Testis (tissue), 3 donors: Measurements from ENCODE around the gene CMTM4. TPM values are rescaled to one million over a fixed set of nuclear protein-coding genes. Genes with fewer than 3 reads are reported as not detected.

Experiments used
- DNase-seq: peaks from one replicate; pipeline ENCODE4 v3.0.0-alpha.2; 2019
- H3K27ac ChIP-seq, 2 donors: fragments of 200-600 bp; sonication (generic); one replicate each; pipeline ENCODE4 v1.5.1; 2019
- H3K27me3 ChIP-seq: fragments of 200-600 bp; sonication (generic); one replicate; pipeline ENCODE4 v1.5.1; 2019
- H3K36me3 ChIP-seq: fragments of 200-600 bp; sonication (generic); one replicate; pipeline ENCODE4 v1.5.1; 2017; ENCODE audit warnings: low read depth; ENCODE audit errors: missing control alignments
- H3K4me1 ChIP-seq: fragments of 200-600 bp; sonication (generic); one replicate; pipeline ENCODE4 v1.5.1; 2019
- H3K4me3 ChIP-seq, 2 donors: fragments of 200-600 bp; sonication (generic); one replicate each; pipeline ENCODE4 v1.5.1; 2017 to 2019
- H3K9me3 ChIP-seq: fragments of 200-600 bp; sonication (generic); one replicate; pipeline ENCODE4 v1.5.1; 2017
- CTCF ChIP-seq, 3 experiments: fragments of 450-650 bp in 2 of 3; fragments of 200-600 bp in 1 of 3; sonication (generic) in 1 of 3; IDR thresholded peaks; one replicate each; pipeline ENCODE4 v1.5.1; 2016 to 2019; ENCODE audit warnings: antibody characterized with exemption in 3 of 3, mild to moderate bottlenecking in 2 of 3, moderate library complexity in 1 of 3
- POLR2A ChIP-seq: fragments of 450-650 bp; IDR thresholded peaks from one replicate; pipeline ENCODE4 v1.6.1; 2017; ENCODE audit warnings: antibody characterized with exemption, mild to moderate bottlenecking, moderate library complexity
- WGBS, 2 donors: methylation state at CpG; one replicate each; pipeline ENCODE4 v1.1.5; 2018; 5-methylcytosine and 5-hydroxymethylcytosine counted together
- intact Hi-C: fragments of 100-400 bp; cut with DNase I; formaldehyde crosslinking; loops from one replicate; pipeline ENCODE4 v1.15.1; 2023; ENCODE audit warnings: low total_unique reads
- polyA plus RNA-seq: library from polyadenylated mRNA; stranded (reverse); fragments of 350-450 nt; fragmentation: Illumina TruSeq; extraction: RNeasy Lipid Tissue Mini Kit (QIAGEN cat#74804); gene quantifications from one replicate; pipeline ENCODE4 v1.2.3, GENCODE V29; 2014; ENCODE audit warnings: low read depth, low replicate concordance; ENCODE audit not compliant: insufficient read depth
- total RNA-seq, 2 donors: library from RNA; depleted of rRNA; stranded (reverse); fragments of >200 nt; gene quantifications; one replicate each; pipeline ENCODE4 v1.2.3, GENCODE V29; 2016

Gene CMTM4
- total and polyA plus RNA-seq, 3 donors from 2014 or later, result 22.2 to 59.2 (median 50.9) TPM

- TF ChIP-seq POLR2A (no peak), CTCF (IDR thresholded peaks at IDR 0.05) (peak; percentile 51 to 69 (median 67))
- Histone ChIP-seq H3K36me3 (no peaks in the 10 kb centered on the region), H3K27ac (no peak overlapping the region), H3K27me3 (no peaks in the 10 kb centered on the region), H3K9me3 (no peaks in the 10 kb centered on the region), H3K4me1 (peaks cover 4% of the 10 kb centered on the region), H3K4me3 (no peak overlapping the region)
- intact Hi-C loops, result loop anchor here (10.0 kb wide), 1 partner anchor 137 kb away; no protein-coding TSS in a partner anchor
- DNase-seq, result peak; percentile 71
- 36 to 37% methylated on average over 3 of the region's 3 CpGs for WGBS, 2 donors
Measured at GRCh38 chr16:66728117-66728787, 31.7 kb upstream of the CMTM4 start.

GRCh38 chr16:66720766-66721165 lies 24.2 kb upstream of the CMTM4 start:
- H3K4me3 ChIP-seq, result no peak overlapping the region
- H3K27me3 ChIP-seq, result no peaks in the 10 kb centered on the region
- intact Hi-C loops, result loop anchor here (10.0 kb wide), 1 partner anchor 144 kb away; no protein-coding TSS in a partner anchor
- H3K27ac ChIP-seq, result no peak overlapping the region
- DNase-seq, result no peak
- TF ChIP-seq POLR2A (no peak), CTCF (IDR thresholded peaks at IDR 0.05) (no peak)
- no peaks in the 10 kb centered on the region for H3K9me3 ChIP-seq
- WGBS, 2 donors, result 74 to 89% methylated on average over 3 of the region's 3 CpGs
- no peaks in the 10 kb centered on the region for H3K36me3 ChIP-seq
- no peaks in the 10 kb centered on the region for H3K4me1 ChIP-seq

GRCh38 chr16:66719246-66719645 lies 22.7 kb upstream of the CMTM4 start:
- intact Hi-C loops, result no loop called here
- no peaks in the 10 kb centered on the region for H3K9me3 ChIP-seq
- TF ChIP-seq CTCF (IDR thresholded peaks at IDR 0.05) (no peak), POLR2A (no peak)
- no peak overlapping the region for H3K27ac ChIP-seq
- 91 to 94% methylated on average over 4 of the region's 4 CpGs for WGBS, 2 donors
- H3K36me3 ChIP-seq, result no peaks in the 10 kb centered on the region
- DNase-seq, result no peak
- H3K4me1 ChIP-seq, result no peaks in the 10 kb centered on the region
- no peaks in the 10 kb centered on the region for H3K27me3 ChIP-seq
- no peak overlapping the region for H3K4me3 ChIP-seq

- H3K27me3 ChIP-seq, result no peaks in the 10 kb centered on the region
- DNase-seq, result no peak
- 77 to 85% methylated on average over 3 to 4 of the region's 4 CpGs for WGBS, 2 donors
- no peak overlapping the region for H3K27ac ChIP-seq
- H3K36me3 ChIP-seq, result no peaks in the 10 kb centered on the region
- TF ChIP-seq POLR2A (no peak), CTCF (IDR thresholded peaks at IDR 0.05) (no peak)
- intact Hi-C loops, result no loop called here
- no peaks in the 10 kb centered on the region for H3K9me3 ChIP-seq
- H3K4me1 ChIP-seq, result no peaks in the 10 kb centered on the region
- no peak overlapping the region for H3K4me3 ChIP-seq
Measured at GRCh38 chr16:66717776-66718175, 21.2 kb upstream of the CMTM4 start.
